Measurements from ENCODE around the gene RSRC1. TPM values are rescaled to one million over a fixed set of nuclear protein-coding genes. Genes with fewer than 3 reads are reported as not detected.

Gene RSRC1
- total and polyA plus RNA-seq, 2 donors (not counting 1 experiment from before 2014, with no cell fraction given), result 4.5 to 54.6 TPM

GRCh38 chr3:158148218-158148617, 38.3 kb downstream of the RSRC1 start:
- Histone ChIP-seq H3K79me2 (ENCODE audit: control insufficient read depth, insufficient read depth, low read length) (no peaks in the 10 kb centered on the region), H3K9me3 (ENCODE audit: control extremely low read depth in 1 of 3, control insufficient read depth in 2 of 3, insufficient read depth in 1 of 3, low read length in 2 of 3) (no peaks in the 10 kb centered on the region), H3K9ac (ENCODE audit: low read length) (no peak overlapping the region), H3K4me3 (ENCODE audit: control extremely low read depth in 1 of 5, extremely low read depth in 1 of 5, insufficient read depth in 1 of 5, low read depth in 2 of 5, low read length in 4 of 5) (no peak overlapping the region), H3K27me3 (replicated peaks in 1 of 4; ENCODE audit: control extremely low read depth in 1 of 4, control insufficient read depth in 3 of 4, insufficient read depth in 4 of 4, low read length in 3 of 4) (no peaks in the 10 kb centered on the region), H3K27ac (ENCODE audit: low read length in 2 of 2) (no peak overlapping the region), H2AFZ (ENCODE audit: insufficient read depth, low read depth, low read length, poor library complexity, severe bottlenecking) (no peak overlapping the region), H3K36me3 (replicated peaks in 1 of 2; ENCODE audit: control extremely low read depth in 1 of 2, control insufficient read depth in 1 of 2, extremely low read depth in 1 of 2, insufficient read depth in 2 of 2, low read length in 1 of 2) (no peaks in the 10 kb centered on the region), H4K20me1 (ENCODE audit: control insufficient read depth, insufficient read depth, low read length, poor library complexity, severe bottlenecking) (peaks cover 12% of the 10 kb centered on the region), H3K4me2 (replicated peaks; ENCODE audit: low read depth, low read length, poor library complexity, severe bottlenecking) (no peak overlapping the region), H3K4me1 (ENCODE audit: control insufficient read depth in 2 of 2, insufficient read depth in 2 of 2, low read length in 2 of 2) (no peaks in the 10 kb centered on the region)
- ChIA-PET CTCF (no interaction called here), POLR2A (no interaction called here)
- Mint-ChIP-seq H3K4me3 (no peak overlapping the region), H3K4me1 (peaks cover 15% of the 10 kb centered on the region), H3K9me3 (ENCODE audit: insufficient read depth) (no peaks in the 10 kb centered on the region), H3K27ac (no peak overlapping the region), H3K27me3 (no peaks in the 10 kb centered on the region)
- ATAC-seq (ENCODE audit: low read depth) (no peak), DNase-seq (no peak)
- TF ChIP-seq EZH2 (IDR thresholded peaks at IDR 0.05; ENCODE audit: borderline replicate concordance, insufficient read depth, low read depth, low read length, poor library complexity, severe bottlenecking), result no peak
- TF ChIP-seq, protein P1, sequence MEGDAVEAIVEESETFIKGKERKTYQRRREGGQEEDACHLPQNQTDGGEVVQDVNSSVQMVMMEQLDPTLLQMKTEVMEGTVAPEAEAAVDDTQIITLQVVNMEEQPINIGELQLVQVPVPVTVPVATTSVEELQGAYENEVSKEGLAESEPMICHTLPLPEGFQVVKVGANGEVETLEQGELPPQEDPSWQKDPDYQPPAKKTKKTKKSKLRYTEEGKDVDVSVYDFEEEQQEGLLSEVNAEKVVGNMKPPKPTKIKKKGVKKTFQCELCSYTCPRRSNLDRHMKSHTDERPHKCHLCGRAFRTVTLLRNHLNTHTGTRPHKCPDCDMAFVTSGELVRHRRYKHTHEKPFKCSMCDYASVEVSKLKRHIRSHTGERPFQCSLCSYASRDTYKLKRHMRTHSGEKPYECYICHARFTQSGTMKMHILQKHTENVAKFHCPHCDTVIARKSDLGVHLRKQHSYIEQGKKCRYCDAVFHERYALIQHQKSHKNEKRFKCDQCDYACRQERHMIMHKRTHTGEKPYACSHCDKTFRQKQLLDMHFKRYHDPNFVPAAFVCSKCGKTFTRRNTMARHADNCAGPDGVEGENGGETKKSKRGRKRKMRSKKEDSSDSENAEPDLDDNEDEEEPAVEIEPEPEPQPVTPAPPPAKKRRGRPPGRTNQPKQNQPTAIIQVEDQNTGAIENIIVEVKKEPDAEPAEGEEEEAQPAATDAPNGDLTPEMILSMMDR (IDR thresholded peaks at IDR 0.05), result no peak
- intact Hi-C loops (cut with micrococcal nuclease), result no loop called here
- WGBS (ENCODE audit: insufficient coverage), result no CpG with 5 or more reads among the region's 2 CpGs

- Mint-ChIP-seq H3K9me3 (ENCODE audit: insufficient read depth) (no peaks in the 10 kb centered on the region), H3K4me1 (peaks cover 12% of the 10 kb centered on the region), H3K4me3 (no peak overlapping the region), H3K27ac (no peak overlapping the region), H3K27me3 (no peaks in the 10 kb centered on the region)
- Histone ChIP-seq H3K4me2 (replicated peaks; ENCODE audit: low read depth, low read length, poor library complexity, severe bottlenecking) (no peak overlapping the region), H3K4me1 (ENCODE audit: control insufficient read depth in 2 of 2, insufficient read depth in 2 of 2, low read length in 2 of 2) (no peaks in the 10 kb centered on the region), H3K4me3 (ENCODE audit: control extremely low read depth in 1 of 5, extremely low read depth in 1 of 5, insufficient read depth in 1 of 5, low read depth in 2 of 5, low read length in 4 of 5) (no peak overlapping the region), H3K27me3 (replicated peaks in 1 of 4; ENCODE audit: control extremely low read depth in 1 of 4, control insufficient read depth in 3 of 4, insufficient read depth in 4 of 4, low read length in 3 of 4) (no peaks in the 10 kb centered on the region), H3K79me2 (ENCODE audit: control insufficient read depth, insufficient read depth, low read length) (peaks cover 5% of the 10 kb centered on the region), H3K36me3 (replicated peaks in 1 of 2; ENCODE audit: control extremely low read depth in 1 of 2, control insufficient read depth in 1 of 2, extremely low read depth in 1 of 2, insufficient read depth in 2 of 2, low read length in 1 of 2) (peaks cover 0 to 4% of the 10 kb centered on the region in 2 experiments), H2AFZ (ENCODE audit: insufficient read depth, low read depth, low read length, poor library complexity, severe bottlenecking) (no peak overlapping the region), H3K9ac (ENCODE audit: low read length) (no peak overlapping the region), H3K9me3 (ENCODE audit: control extremely low read depth in 1 of 3, control insufficient read depth in 2 of 3, insufficient read depth in 1 of 3, low read length in 2 of 3) (no peaks in the 10 kb centered on the region), H4K20me1 (ENCODE audit: control insufficient read depth, insufficient read depth, low read length, poor library complexity, severe bottlenecking) (peaks cover 16% of the 10 kb centered on the region), H3K27ac (ENCODE audit: low read length in 2 of 2) (no peak overlapping the region)
- 80% methylated on average over 1 of the region's 2 CpGs for WGBS (ENCODE audit: insufficient coverage)
- CTCF ChIA-PET, result no interaction called here
- no peak for ATAC-seq (ENCODE audit: low read depth)
- TF ChIP-seq EZH2 (IDR thresholded peaks at IDR 0.05; ENCODE audit: borderline replicate concordance, insufficient read depth, low read depth, low read length, poor library complexity, severe bottlenecking), result no peak
- TF ChIP-seq, protein P1 (IDR thresholded peaks at IDR 0.05), result no peak
- no peak for DNase-seq
- intact Hi-C loops (cut with micrococcal nuclease), result no loop called here
- POLR2A ChIA-PET, result no interaction called here
Measured at GRCh38 chr3:158152186-158152585, 42.3 kb downstream of the RSRC1 start.
